HepG2 (cell line): ENCODE measurements around the gene OR6S1. TPM values are rescaled to one million over a fixed set of nuclear protein-coding genes. Genes with fewer than 3 reads are reported as not detected.
A peak's percentile ranks its signal among the peaks of the same experiment; 100 is the strongest.

Experiments used
- ARNT2 ChIP-seq: sonication (generic); formaldehyde crosslinking; IDR thresholded peaks from 2 replicates; pipeline ENCODE4 v1.8.0; 2022; ENCODE audit warnings: mild to moderate bottlenecking, low read depth, missing genetic modification reagents, moderate library complexity
- FLYWCH1 ChIP-seq: sonication (generic); formaldehyde crosslinking; IDR thresholded peaks from 2 replicates; pipeline ENCODE4 v1.8.1; 2023; ENCODE audit warnings: mild to moderate bottlenecking, missing genetic modification reagents
- HDAC2 ChIP-seq: sonication (generic); formaldehyde crosslinking; IDR thresholded peaks from 2 replicates; pipeline ENCODE4 v1.4.0; 2020; ENCODE audit warnings: missing genetic modification reagents
- JUND ChIP-seq: sonication (generic); formaldehyde crosslinking; IDR thresholded peaks from 2 replicates; pipeline ENCODE4 v1.8.0; 2022; ENCODE audit warnings: mild to moderate bottlenecking, missing genetic modification reagents
- MYPOP ChIP-seq: sonication (generic); formaldehyde crosslinking; IDR thresholded peaks from 2 replicates; pipeline ENCODE4 v1.8.1; 2023; ENCODE audit warnings: mild to moderate bottlenecking, moderate library complexity, missing genetic modification reagents
- SNAPC2 ChIP-seq: sonication (generic); formaldehyde crosslinking; IDR thresholded peaks from 2 replicates; pipeline ENCODE4 v1.8.1; 2022; ENCODE audit warnings: mild to moderate bottlenecking, missing genetic modification reagents
- THRA ChIP-seq: sonication (generic); formaldehyde crosslinking; IDR thresholded peaks from 2 replicates; pipeline ENCODE4 v1.4.0; 2020; ENCODE audit warnings: missing genetic modification reagents, borderline replicate concordance
- ZNF281 ChIP-seq: sonication (generic); formaldehyde crosslinking; IDR thresholded peaks from 2 replicates; pipeline ENCODE4 v1.4.0; 2020; ENCODE audit warnings: missing genetic modification reagents, borderline replicate concordance
- ZNF556 ChIP-seq: sonication (generic); formaldehyde crosslinking; IDR thresholded peaks from 2 replicates; pipeline ENCODE4 v1.4.0; 2020; ENCODE audit warnings: mild to moderate bottlenecking, missing genetic modification reagents, borderline replicate concordance
- ZNF605 ChIP-seq: sonication (generic); formaldehyde crosslinking; IDR thresholded peaks from 2 replicates; pipeline ENCODE4 v1.8.0; 2022; ENCODE audit warnings: mild to moderate bottlenecking, missing genetic modification reagents
- ZNF629 ChIP-seq: sonication (generic); formaldehyde crosslinking; conservative IDR thresholded peaks from 2 replicates; pipeline ENCODE4 v1.5.0; 2020; ENCODE audit warnings: missing genetic modification reagents
- polyA plus RNA-seq, 8 experiments: library from polyadenylated mRNA; depleted of rRNA in 3 of 8; stranded (reverse) in 7 of 8; unstranded in 1 of 8; fragments of >200 nt; fragmentation: Illumina TruSeq in 4 of 8; extraction: Trizol in 4 of 8; gene quantifications; 2 replicates each; pipeline versions ENCODE4 v1.2.1 to v1.2.3, GENCODE V29; 2011 to 2016; ENCODE audit warnings: low read depth in 4 of 8, missing spikeins in 1 of 8, mixed read lengths in 1 of 8; ENCODE audit not compliant: insufficient read depth in 1 of 8
- total RNA-seq, 5 experiments: library from RNA; depleted of rRNA; stranded (reverse); fragments of >200 nt; fragmentation: Illumina TruSeq; extraction: Trizol; gene quantifications; 2 replicates each; pipeline ENCODE4 v1.2.3, GENCODE V29; 2016; ENCODE audit warnings: low read depth in 1 of 5
- TF ChIP-seq, protein P1 (sequence below): sonication (generic); formaldehyde crosslinking; IDR thresholded peaks from 2 replicates; pipeline ENCODE4 v1.9.0; 2021; ENCODE audit warnings: mild to moderate bottlenecking, missing genetic modification reagents
- TF ChIP-seq, protein P2 (sequence below): sonication (generic); formaldehyde crosslinking; IDR thresholded peaks from 2 replicates; pipeline ENCODE4 v1.8.1; 2023; ENCODE audit warnings: mild to moderate bottlenecking, missing genetic modification reagents

The OR6S1 gene
- total and polyA plus RNA-seq, 2 of the 13 experiments (the other 11 are each of a cell fraction or from before 2014, with no cell fraction given) = 0.09 TPM; not detected in 1

GRCh38 chr14:20632831-20633691 lies 8.4 kb downstream of the OR6S1 start (continued):
- TF ChIP-seq ZNF281 (peak; percentile 32; the same call in 1 of the 2 replicates), FLYWCH1 (CRISPR knock-in tag) (no peak), ZNF556 (CRISPR knock-in tag) (peak; percentile 86; the same call in 1 of the 2 replicates), ZNF605 (CRISPR knock-in tag) (peak; percentile 92), MYPOP (CRISPR knock-in tag) (peak; percentile 93), HDAC2 (peak; percentile 65), THRA (peak; percentile 20; the same call in 1 of the 2 replicates), JUND (CRISPR knock-in tag) (0 out of 2 replicates have a peak, but pooled peaks have one; percentile 12), SNAPC2 (CRISPR knock-in tag) (0 out of 2 replicates have a peak, but pooled peaks have one; percentile 23), ARNT2 (0 out of 2 replicates have a peak, but pooled peaks have one; percentile 66), ZNF629 (CRISPR knock-in tag) (peak; percentile 33; the same call in 1 of the 2 replicates)
- TF ChIP-seq, protein P1, sequence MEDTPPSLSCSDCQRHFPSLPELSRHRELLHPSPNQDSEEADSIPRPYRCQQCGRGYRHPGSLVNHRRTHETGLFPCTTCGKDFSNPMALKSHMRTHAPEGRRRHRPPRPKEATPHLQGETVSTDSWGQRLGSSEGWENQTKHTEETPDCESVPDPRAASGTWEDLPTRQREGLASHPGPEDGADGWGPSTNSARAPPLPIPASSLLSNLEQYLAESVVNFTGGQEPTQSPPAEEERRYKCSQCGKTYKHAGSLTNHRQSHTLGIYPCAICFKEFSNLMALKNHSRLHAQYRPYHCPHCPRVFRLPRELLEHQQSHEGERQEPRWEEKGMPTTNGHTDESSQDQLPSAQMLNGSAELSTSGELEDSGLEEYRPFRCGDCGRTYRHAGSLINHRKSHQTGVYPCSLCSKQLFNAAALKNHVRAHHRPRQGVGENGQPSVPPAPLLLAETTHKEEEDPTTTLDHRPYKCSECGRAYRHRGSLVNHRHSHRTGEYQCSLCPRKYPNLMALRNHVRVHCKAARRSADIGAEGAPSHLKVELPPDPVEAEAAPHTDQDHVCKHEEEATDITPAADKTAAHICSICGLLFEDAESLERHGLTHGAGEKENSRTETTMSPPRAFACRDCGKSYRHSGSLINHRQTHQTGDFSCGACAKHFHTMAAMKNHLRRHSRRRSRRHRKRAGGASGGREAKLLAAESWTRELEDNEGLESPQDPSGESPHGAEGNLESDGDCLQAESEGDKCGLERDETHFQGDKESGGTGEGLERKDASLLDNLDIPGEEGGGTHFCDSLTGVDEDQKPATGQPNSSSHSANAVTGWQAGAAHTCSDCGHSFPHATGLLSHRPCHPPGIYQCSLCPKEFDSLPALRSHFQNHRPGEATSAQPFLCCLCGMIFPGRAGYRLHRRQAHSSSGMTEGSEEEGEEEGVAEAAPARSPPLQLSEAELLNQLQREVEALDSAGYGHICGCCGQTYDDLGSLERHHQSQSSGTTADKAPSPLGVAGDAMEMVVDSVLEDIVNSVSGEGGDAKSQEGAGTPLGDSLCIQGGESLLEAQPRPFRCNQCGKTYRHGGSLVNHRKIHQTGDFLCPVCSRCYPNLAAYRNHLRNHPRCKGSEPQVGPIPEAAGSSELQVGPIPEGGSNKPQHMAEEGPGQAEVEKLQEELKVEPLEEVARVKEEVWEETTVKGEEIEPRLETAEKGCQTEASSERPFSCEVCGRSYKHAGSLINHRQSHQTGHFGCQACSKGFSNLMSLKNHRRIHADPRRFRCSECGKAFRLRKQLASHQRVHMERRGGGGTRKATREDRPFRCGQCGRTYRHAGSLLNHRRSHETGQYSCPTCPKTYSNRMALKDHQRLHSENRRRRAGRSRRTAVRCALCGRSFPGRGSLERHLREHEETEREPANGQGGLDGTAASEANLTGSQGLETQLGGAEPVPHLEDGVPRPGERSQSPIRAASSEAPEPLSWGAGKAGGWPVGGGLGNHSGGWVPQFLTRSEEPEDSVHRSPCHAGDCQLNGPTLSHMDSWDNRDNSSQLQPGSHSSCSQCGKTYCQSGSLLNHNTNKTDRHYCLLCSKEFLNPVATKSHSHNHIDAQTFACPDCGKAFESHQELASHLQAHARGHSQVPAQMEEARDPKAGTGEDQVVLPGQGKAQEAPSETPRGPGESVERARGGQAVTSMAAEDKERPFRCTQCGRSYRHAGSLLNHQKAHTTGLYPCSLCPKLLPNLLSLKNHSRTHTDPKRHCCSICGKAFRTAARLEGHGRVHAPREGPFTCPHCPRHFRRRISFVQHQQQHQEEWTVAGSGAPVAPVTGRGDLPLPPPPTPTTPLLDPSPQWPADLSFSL (CRISPR knock-in tag) = peak; percentile 44; the same call in 1 of the 2 replicates
- TF ChIP-seq, protein P2, sequence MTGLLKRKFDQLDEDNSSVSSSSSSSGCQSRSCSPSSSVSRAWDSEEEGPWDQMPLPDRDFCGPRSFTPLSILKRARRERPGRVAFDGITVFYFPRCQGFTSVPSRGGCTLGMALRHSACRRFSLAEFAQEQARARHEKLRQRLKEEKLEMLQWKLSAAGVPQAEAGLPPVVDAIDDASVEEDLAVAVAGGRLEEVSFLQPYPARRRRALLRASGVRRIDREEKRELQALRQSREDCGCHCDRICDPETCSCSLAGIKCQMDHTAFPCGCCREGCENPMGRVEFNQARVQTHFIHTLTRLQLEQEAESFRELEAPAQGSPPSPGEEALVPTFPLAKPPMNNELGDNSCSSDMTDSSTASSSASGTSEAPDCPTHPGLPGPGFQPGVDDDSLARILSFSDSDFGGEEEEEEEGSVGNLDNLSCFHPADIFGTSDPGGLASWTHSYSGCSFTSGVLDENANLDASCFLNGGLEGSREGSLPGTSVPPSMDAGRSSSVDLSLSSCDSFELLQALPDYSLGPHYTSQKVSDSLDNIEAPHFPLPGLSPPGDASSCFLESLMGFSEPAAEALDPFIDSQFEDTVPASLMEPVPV (CRISPR knock-in tag) = peak; percentile 70; the same call in 1 of the 2 replicates
